RKO (cell line): Measurements from ENCODE around the gene CRB1.
A peak's percentile ranks its signal among the peaks of the same experiment; 100 is the strongest.

ENCODE experiments used
- DNase-seq: peaks from one replicate; pipeline ENCODE4 v3.0.0-alpha.2; 2016; ENCODE audit warnings: low spot score

CRB1 gene

DNA sequence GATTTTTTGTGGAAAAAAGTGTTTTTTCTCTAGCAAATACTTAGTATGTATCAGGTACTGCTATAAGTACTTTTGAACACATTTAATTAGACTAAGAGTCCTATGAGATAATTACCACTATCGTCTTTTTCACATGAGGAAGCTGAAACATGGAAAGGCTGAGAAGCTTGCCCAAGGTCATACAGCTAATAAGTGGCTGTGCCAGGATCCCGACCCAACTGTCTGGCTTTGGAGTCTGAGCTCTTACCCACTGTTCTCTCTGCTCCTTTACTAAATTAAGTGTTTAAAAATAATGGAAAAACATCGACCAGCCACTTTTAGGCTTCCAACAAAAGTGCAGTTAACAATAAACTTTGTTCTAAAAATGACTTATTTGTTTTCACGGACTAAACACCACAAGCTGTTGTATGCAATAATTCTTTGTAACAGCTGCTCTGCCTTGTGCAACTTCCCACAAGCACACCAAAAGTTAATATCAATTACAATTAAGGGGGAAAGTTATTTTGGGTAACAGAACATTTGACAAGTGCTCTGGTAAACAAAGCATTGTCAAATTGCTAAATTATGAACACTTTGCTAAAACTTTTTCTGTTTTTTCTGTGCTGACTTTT is 75.7 kb downstream of the CRB1 start:
- DNase-seq = no peak

DNA sequence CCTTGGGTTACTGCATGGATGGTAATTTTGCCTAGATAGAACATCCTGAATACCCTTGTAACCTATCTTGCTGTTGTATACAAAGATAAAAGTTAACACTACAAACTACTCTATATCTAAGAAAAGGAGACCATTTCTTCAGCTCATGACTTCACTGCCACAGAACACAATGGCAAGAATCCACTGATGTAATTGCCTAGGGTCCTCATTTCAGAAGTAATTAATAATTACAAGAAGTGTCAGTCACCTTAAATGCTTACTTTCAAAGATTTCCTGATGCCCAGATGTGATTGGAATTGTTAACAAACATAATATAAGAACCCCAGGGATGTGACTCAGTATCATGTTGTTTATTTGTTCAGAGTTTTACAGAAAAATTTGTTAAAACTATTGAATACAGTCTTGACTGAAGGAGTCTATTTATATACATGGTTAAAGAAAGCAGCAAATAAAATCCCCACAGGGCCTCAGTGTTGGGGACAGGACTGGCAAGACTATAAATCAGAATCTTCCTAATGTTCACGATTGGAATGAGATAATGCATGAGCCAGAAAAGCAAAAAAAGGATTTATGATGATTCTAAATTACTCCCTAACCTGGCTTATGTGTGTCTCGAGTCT is 83.9 kb downstream of the CRB1 start:
- DNase-seq = no peak

GRCh38 chr1:197355248-197355995 is 87.4 kb downstream of the CRB1 start:
- DNase-seq = no peak

DNA sequence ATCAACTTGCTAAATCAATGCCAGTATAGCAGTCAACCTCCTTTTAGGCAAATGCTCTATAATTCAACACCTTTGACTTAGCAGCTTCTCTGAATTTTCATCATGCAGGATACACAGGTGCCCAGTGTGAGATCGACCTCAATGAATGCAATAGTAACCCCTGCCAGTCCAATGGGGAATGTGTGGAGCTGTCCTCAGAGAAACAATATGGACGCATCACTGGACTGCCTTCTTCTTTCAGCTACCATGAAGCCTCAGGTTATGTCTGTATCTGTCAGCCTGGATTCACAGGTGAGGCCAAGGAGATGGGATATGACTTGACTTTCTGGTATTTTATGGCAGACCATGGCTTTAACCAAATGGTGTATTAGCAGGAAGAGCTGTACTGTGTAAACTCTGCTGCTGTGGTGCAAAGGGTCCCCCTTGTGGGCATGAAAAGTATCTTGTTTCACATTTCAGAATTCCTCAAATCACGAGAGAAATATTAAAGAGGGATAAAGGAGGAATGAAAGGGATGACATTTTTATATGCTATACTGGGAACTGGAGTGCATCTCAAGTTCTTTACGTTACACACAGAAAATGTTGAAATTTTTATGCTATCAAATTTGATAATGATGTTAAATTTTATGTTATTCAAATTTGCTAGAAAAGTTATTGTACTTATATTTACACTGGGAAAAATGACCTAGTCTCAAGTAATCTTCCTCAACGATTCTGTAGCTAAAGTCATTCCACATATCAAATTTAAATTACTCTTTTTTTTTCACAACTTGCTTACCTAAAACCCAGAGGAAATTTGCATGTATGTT is 88.9 kb downstream of the CRB1 start:
- peak; percentile 71 for DNase-seq

- no peak for DNase-seq
Measured at GRCh38 chr1:197358959-197359358, 90.9 kb downstream of the CRB1 start.

DNA sequence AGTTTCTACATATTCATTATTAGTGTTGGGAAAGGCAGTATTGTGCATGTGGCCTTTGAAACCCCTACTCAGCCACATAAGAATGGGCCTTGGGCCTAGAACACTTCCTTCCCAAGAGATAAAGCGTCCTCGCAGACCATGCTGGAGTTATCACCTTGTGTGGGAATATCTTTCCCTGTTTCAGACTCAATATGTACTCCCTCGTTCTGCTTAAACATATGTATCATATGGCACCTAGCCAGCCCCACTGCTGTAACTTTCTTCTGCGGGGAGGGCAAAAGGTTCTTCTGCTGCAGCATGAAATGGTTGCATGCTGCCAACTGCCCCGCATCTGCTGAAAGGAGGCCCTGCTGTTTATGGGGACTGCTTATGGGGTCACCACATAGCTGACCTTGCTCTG is 92.0 kb downstream of the CRB1 start:
- DNase-seq = no peak

- DNase-seq = no peak
Measured at GRCh38 chr1:197362871-197363270, 94.8 kb downstream of the CRB1 start.

- DNase-seq = no peak
Measured at GRCh38 chr1:197363855-197364254, 95.8 kb downstream of the CRB1 start.

GRCh38 chr1:197366996-197367395 is 98.9 kb downstream of the CRB1 start:
- DNase-seq = no peak

GRCh38 chr1:197367627-197368026 is 99.6 kb downstream of the CRB1 start:
- DNase-seq = no peak

DNA sequence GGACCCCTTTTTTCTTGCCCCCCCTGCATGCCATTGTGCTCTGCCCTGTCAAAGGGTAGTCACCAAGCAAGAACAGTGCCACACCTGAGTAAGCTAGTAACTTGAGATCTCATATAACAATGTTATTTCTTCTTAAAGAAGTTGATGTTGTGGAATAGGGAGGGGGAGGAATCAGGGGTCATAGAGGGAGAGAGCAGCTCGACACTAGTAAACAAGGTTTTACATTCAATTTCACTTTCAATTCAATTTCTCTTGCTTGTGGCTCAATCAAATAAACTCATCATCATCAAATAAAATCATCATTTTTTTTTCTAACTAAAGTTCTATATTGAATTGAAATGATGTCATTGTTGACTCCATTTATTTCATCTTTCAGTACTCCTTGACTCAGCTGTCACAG is 106.4 kb downstream of the CRB1 start:
- DNase-seq = no peak

- no peak for DNase-seq
Measured at GRCh38 chr1:197384471-197384870, 116.4 kb downstream of the CRB1 start.

- no peak for DNase-seq
Measured at GRCh38 chr1:197388801-197389200, 120.7 kb downstream of the CRB1 start.

- no peak for DNase-seq
Measured at GRCh38 chr1:197390856-197391255, 122.8 kb downstream of the CRB1 start.

GRCh38 chr1:197391303-197392226 is 123.5 kb downstream of the CRB1 start:
- peak; percentile 14 for DNase-seq

DNA sequence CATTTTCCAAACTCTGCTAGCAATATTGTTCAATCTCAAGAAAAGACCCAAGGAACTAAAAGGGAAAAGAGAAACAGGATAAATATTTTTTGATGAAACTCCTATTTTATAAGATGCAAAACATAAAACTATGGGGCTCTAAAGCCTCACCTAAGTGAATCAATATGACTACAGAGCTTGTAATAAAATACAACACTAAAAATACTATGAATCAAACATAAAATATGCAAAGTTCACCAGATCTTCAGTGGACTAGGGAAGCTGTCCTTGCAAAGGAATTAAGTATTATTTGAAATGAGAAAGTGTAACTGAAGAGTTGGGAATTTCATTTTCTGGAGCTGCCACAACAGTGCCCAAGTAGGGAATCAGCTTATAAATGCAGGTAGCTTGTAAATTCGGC is 124.5 kb downstream of the CRB1 start:
- no peak for DNase-seq

GRCh38 chr1:197393105-197393504 is 125.1 kb downstream of the CRB1 start:
- no peak for DNase-seq

DNA sequence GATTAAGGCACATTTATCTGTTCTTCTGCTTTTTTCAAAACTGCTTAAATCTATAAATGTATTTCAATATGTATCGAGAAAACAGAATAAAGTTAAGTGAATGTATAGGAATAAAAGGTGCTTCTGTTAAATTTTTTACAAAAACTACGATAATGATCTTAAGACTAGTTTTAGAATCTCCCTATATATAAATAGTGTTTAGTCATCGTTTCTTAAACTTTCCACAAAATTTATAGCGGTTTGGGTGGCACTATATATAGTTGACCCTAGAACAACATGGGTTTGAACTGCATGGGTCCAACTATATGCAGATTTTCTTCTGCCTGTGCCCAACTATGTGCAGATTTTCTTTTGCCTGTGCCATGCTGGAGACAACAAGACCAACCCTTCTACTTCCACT is 125.7 kb downstream of the CRB1 start:
- no peak for DNase-seq

GRCh38 chr1:197394831-197395608 is 127.0 kb downstream of the CRB1 start:
- no peak for DNase-seq

GRCh38 chr1:197397895-197398294 is 129.8 kb downstream of the CRB1 start:
- no peak for DNase-seq
